A673 (cell line): ENCODE measurements around the gene KRT1. TPM values are rescaled to one million over a fixed set of nuclear protein-coding genes. Genes with fewer than 3 reads are reported as not detected.

Experiments
- BruUV-seq: library from RNA; stranded (reverse); fragments of 400-500 nt; replicated peaks from 2 replicates; lab custom pipeline; 2021; lab: Mats Ljungman, UMichigan
- CTCF ChIA-PET: fragments of 300-600 bp; sonication (Branson Sonifier 250); formaldehyde crosslinking; loops from one replicate; lab custom pipeline; 2022; ENCODE audit warnings: antibody characterized with exemption; lab: Charles Lee
- POLR2A ChIA-PET: fragments of 300-600 bp; sonication (Branson Sonifier 250); formaldehyde crosslinking; loops from one replicate; lab custom pipeline; 2022; ENCODE audit warnings: antibody characterized with exemption; ENCODE audit not compliant: low non-redundant PET; lab: Charles Lee
- DNase-seq: peaks from one replicate; pipeline ENCODE4 v3.0.0-alpha.2; 2015; ENCODE audit warnings: low spot score
- H3K27ac ChIP-seq: fragments of 200-600 bp; sonication (generic); 2 replicates; pipeline ENCODE4 v1.5.1; 2016; ENCODE audit warnings: mixed run types, low read depth, mild to moderate bottlenecking, mixed read lengths, antibody characterized with exemption, low read length; ENCODE audit not compliant: poor library complexity, severe bottlenecking
- H3K27me3 ChIP-seq: fragments of 200-600 bp; sonication (generic); replicated peaks from 2 replicates; pipeline ENCODE4 v1.6.1; 2017; ENCODE audit warnings: mixed run types, low read depth, mild to moderate bottlenecking, mixed read lengths, antibody characterized with exemption, low read length; ENCODE audit not compliant: insufficient read depth, poor library complexity
- H3K36me3 ChIP-seq: fragments of 200-600 bp; sonication (generic); 2 replicates; pipeline ENCODE4 v1.6.1; 2016; ENCODE audit warnings: mixed run types, mild to moderate bottlenecking, mixed read lengths, antibody characterized with exemption, low read length; ENCODE audit not compliant: insufficient read depth, poor library complexity, severe bottlenecking
- H3K4me1 ChIP-seq: fragments of 200-600 bp; sonication (generic); 2 replicates; pipeline ENCODE4 v1.6.1; 2017; ENCODE audit warnings: mixed run types, mild to moderate bottlenecking, mixed read lengths, antibody characterized with exemption, low read length; ENCODE audit not compliant: insufficient read depth, poor library complexity, severe bottlenecking
- H3K4me3 ChIP-seq: fragments of 200-600 bp; sonication (generic); 2 replicates; pipeline ENCODE4 v1.5.1; 2016; ENCODE audit warnings: low read depth, mixed run types, mild to moderate bottlenecking, mixed read lengths, low read length; ENCODE audit not compliant: poor library complexity, severe bottlenecking
- H3K9me3 ChIP-seq: fragments of 200-600 bp; sonication (generic); 2 replicates; pipeline ENCODE4 v1.6.1; 2016; ENCODE audit warnings: mixed run types, low read depth, mild to moderate bottlenecking, mixed read lengths, antibody characterized with exemption, low read length; ENCODE audit not compliant: poor library complexity, severe bottlenecking
- EZH2 ChIP-seq: fragments of 200-600 bp; sonication (generic); IDR thresholded peaks from 2 replicates; pipeline ENCODE4 v1.6.1; 2017; ENCODE audit warnings: borderline replicate concordance, low read depth, mild to moderate bottlenecking, mixed read lengths, antibody characterized with exemption, low read length; ENCODE audit not compliant: poor library complexity, severe bottlenecking
- intact Hi-C: fragments of 100-400 bp; cut with micrococcal nuclease; formaldehyde crosslinking; loops from one replicate; pipeline ENCODE4 v1.10.0; 2022; ENCODE audit not compliant: unreplicated experiment
- total RNA-seq: library from RNA; stranded (reverse); gene quantifications from 2 replicates; pipeline ENCODE4 v1.2.3, GENCODE V29; 2021
- TF ChIP-seq, protein P1 (sequence below): fragments of 300-800, 200-600 bp; sonication (generic); conservative IDR thresholded peaks from 2 replicates; pipeline ENCODE4 v1.5.1; 2017; ENCODE audit warnings: low read depth, mild to moderate bottlenecking, antibody characterized with exemption, low read length, moderate library complexity, mixed read lengths

The KRT1 gene
- total RNA-seq, 1 experiment from 2014 or later: not detected

GRCh38 chr12:52651726-52652261 lies 28.4 kb downstream of the KRT1 start, which contains the start of gene KRT2:
Gene KRT2, minus strand, starts transcription at chr12:52652211. Its CDS starts 69 bp downstream, at chr12:52652142.
- no peaks in the 10 kb centered on the region for H3K36me3 ChIP-seq
- BruUV-seq: no TSS peak
- H3K27me3 ChIP-seq: no peaks in the 10 kb centered on the region
- no peak within 1 kb of the TSS for H3K4me3 ChIP-seq
- ChIA-PET POLR2A (interaction anchor here (0.8 kb wide), 1 partner anchor 541 kb away, joined by 3 read pairs; no protein-coding TSS in a partner anchor), CTCF (no interaction called here)
- TF ChIP-seq EZH2: no peak
- TF ChIP-seq, protein P1, sequence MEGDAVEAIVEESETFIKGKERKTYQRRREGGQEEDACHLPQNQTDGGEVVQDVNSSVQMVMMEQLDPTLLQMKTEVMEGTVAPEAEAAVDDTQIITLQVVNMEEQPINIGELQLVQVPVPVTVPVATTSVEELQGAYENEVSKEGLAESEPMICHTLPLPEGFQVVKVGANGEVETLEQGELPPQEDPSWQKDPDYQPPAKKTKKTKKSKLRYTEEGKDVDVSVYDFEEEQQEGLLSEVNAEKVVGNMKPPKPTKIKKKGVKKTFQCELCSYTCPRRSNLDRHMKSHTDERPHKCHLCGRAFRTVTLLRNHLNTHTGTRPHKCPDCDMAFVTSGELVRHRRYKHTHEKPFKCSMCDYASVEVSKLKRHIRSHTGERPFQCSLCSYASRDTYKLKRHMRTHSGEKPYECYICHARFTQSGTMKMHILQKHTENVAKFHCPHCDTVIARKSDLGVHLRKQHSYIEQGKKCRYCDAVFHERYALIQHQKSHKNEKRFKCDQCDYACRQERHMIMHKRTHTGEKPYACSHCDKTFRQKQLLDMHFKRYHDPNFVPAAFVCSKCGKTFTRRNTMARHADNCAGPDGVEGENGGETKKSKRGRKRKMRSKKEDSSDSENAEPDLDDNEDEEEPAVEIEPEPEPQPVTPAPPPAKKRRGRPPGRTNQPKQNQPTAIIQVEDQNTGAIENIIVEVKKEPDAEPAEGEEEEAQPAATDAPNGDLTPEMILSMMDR: no peak
- H3K27ac ChIP-seq: no peak within 1 kb of the TSS
- intact Hi-C loops: no loop called here
- no peaks in the 10 kb centered on the region for H3K9me3 ChIP-seq
- no peak for DNase-seq
- no peaks in the 10 kb centered on the region for H3K4me1 ChIP-seq

DNA sequence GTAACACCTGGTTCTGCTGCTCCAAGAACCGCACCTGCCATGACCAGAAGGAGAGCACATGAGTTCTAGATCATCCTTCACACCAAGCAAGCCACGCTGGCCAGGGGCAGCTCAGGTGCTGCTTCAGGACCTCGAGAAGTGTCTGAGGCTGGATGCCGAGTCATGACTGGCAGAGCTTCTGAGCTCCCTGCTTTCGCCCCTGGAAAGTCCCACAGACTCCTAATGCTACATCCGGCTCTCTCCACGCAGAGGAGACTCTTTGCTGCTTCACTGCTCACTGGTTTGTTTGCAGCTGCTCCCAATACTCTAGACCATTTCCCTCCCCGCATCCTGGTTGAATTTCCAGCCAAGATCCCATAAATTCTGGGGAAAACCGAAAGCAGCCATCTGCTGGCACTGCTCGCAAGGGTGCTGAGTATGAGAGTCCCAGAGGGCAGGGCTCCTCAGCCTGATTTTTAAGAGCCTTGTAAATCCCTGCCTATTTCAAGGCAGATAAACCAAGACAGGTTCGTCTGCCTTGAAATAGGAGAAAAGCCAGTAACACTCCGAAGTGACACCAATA lies 29.6 kb downstream of the KRT1 start:
- intact Hi-C loops: no loop called here
- TF ChIP-seq EZH2: no peak
- TF ChIP-seq, protein P1: no peak
- H3K4me3 ChIP-seq: no peak overlapping the region
- H3K36me3 ChIP-seq: no peaks in the 10 kb centered on the region
- no peak for DNase-seq
- no peak overlapping the region for H3K27ac ChIP-seq
- H3K27me3 ChIP-seq: no peaks in the 10 kb centered on the region
- no TSS peak for BruUV-seq
- no peaks in the 10 kb centered on the region for H3K9me3 ChIP-seq
- no peaks in the 10 kb centered on the region for H3K4me1 ChIP-seq
- CTCF ChIA-PET: no interaction called here
- POLR2A ChIA-PET: no interaction called here

DNA sequence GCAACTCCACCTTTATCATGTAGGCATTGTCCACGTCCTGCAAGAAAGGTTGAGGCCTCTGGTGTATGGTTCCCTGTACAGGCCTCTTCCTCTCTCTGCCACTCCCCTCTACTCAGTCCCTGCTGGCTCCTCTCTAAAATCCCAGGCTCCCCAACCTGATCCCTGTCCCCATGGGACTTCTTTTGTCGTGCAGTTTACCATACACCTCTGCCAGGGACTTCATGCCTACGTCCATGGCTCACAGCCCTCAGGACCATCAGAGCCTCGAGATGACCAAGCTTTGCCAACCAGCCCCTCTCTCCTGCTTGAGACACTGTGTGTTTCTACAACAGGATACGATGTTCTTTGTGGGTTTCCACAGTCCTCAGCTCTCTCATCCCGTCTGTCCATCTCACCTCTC lies 31.1 kb downstream of the KRT1 start:
- DNase-seq: no peak
- CTCF ChIA-PET: interaction anchor here (0.5 kb wide), 1 partner anchor 491 kb away, joined by 3 read pairs; no protein-coding TSS in a partner anchor
- H3K9me3 ChIP-seq: no peaks in the 10 kb centered on the region

More for the DNA sequence above, 31.1 kb downstream of the KRT1 start:
- no peaks in the 10 kb centered on the region for H3K27me3 ChIP-seq
- BruUV-seq: no TSS peak
- no peak overlapping the region for H3K27ac ChIP-seq
- no peak overlapping the region for H3K4me3 ChIP-seq
- intact Hi-C loops: no loop called here
- TF ChIP-seq, protein P1: no peak
- TF ChIP-seq EZH2: no peak
- no peaks in the 10 kb centered on the region for H3K4me1 ChIP-seq
- POLR2A ChIA-PET: no interaction called here
- no peaks in the 10 kb centered on the region for H3K36me3 ChIP-seq
